GM12878 (cell line): Measurements from ENCODE around the gene IRAG1. TPM values are rescaled to one million over a fixed set of nuclear protein-coding genes. Genes with fewer than 3 reads are reported as not detected.

ENCODE experiments used
- ATAC-seq: fragments of 200-7000 bp; cut with Tn5 transposase; 3 replicates; pipeline ENCODE4 v1.9.1; 2020; ENCODE audit warnings: mild to moderate bottlenecking, moderate library complexity
- BruUV-seq: library from RNA; stranded (reverse); fragments of 400-500 nt; replicated peaks from 2 replicates; lab custom pipeline; 2021; lab: Mats Ljungman, UMichigan
- CTCF ChIA-PET: fragments of 300-600 bp; sonication (Branson Sonifier 250); formaldehyde crosslinking; extraction: SDS; loops from one replicate; lab custom pipeline; 2021; ENCODE audit warnings: inconsistent platforms; lab: Yijun Ruan, JAX
- POLR2A ChIA-PET: fragments of 350-600 bp; formaldehyde crosslinking; extraction: SDS; loops from one replicate; lab custom pipeline; 2021; ENCODE audit warnings: inconsistent platforms; lab: Charles Lee
- RAD21 ChIA-PET: fragments of 300-600 bp; sonication (Branson Sonifier 250); formaldehyde crosslinking; loops from one replicate; lab custom pipeline; 2023; ENCODE audit warnings: antibody characterized with exemption; ENCODE audit not compliant: unreplicated experiment; lab: Charles Lee
- SMC1A ChIA-PET: fragments of 300-600 bp; sonication (Branson Sonifier 250); formaldehyde crosslinking; loops from one replicate; lab custom pipeline; 2023; ENCODE audit not compliant: unreplicated experiment, uncharacterized antibody; lab: Charles Lee
- DNase-seq: peaks from one replicate; pipeline ENCODE4 v3.0.0-alpha.2; 2011; ENCODE audit warnings: low read depth, low spot score
- FAIRE-seq: peaks from 3 replicates; lab custom pipeline; 2011; peaks lifted over from hg19 to GRCh38; lab: Jason Lieb, UNC
- H2AFZ ChIP-seq: 2 replicates; pipeline ENCODE4 v1.6.0; 2011; ENCODE audit warnings: low read depth, low read length, control low read depth; ENCODE audit not compliant: control insufficient read depth
- H3K27ac ChIP-seq: 2 replicates; pipeline ENCODE4 v1.5.1; 2011; ENCODE audit warnings: control low read depth; ENCODE audit not compliant: control insufficient read depth, insufficient read depth
- H3K27me3 ChIP-seq, 2 experiments: replicated peaks in 1 of 2; 2 replicates each; pipeline versions ENCODE4 v1.6.0 to v1.6.1; 2011; ENCODE audit warnings: low read length in 1 of 2; ENCODE audit not compliant: control insufficient read depth in 2 of 2, insufficient read depth in 2 of 2
- H3K36me3 ChIP-seq, 2 experiments: 2 replicates each; pipeline ENCODE4 v1.5.1; 2011; ENCODE audit warnings: low read length in 1 of 2; ENCODE audit not compliant: control insufficient read depth in 2 of 2, insufficient read depth in 2 of 2
- H3K4me1 ChIP-seq: 2 replicates; pipeline ENCODE4 v1.6.1; 2011; ENCODE audit warnings: mild to moderate bottlenecking, low read length, moderate library complexity, mixed read lengths; ENCODE audit not compliant: control insufficient read depth, insufficient read depth
- H3K4me2 ChIP-seq: 2 replicates; pipeline ENCODE4 v1.6.0; 2011; ENCODE audit warnings: control low read depth; ENCODE audit not compliant: control insufficient read depth, insufficient read depth
- H3K4me3 ChIP-seq: fragments of 200-600 bp; sonication (generic); 2 replicates; pipeline ENCODE4 v1.5.1; 2016
- H3K79me2 ChIP-seq: 2 replicates; pipeline ENCODE4 v1.6.0; 2011; ENCODE audit warnings: low read length; ENCODE audit not compliant: control insufficient read depth, insufficient read depth
- H3K9ac ChIP-seq: 2 replicates; pipeline ENCODE4 v1.8.0; 2011; ENCODE audit warnings: low read length, control low read depth, mixed read lengths; ENCODE audit not compliant: control insufficient read depth, insufficient read depth
- H3K9me3 ChIP-seq: replicated peaks from 3 replicates; pipeline ENCODE4 v1.5.1; 2011; ENCODE audit warnings: mild to moderate bottlenecking, low read length; ENCODE audit not compliant: control insufficient read depth, insufficient read depth
- H4K20me1 ChIP-seq: 2 replicates; pipeline ENCODE4 v1.6.0; 2011; ENCODE audit not compliant: control insufficient read depth, insufficient read depth
- BRCA1 ChIP-seq: IDR thresholded peaks from 2 replicates; pipeline ENCODE4 v1.6.1; 2011; ENCODE audit warnings: low read depth, low read length, improper control_type of control experiment
- CREM ChIP-seq: IDR thresholded peaks from 2 replicates; pipeline ENCODE4 v1.6.1; 2014; ENCODE audit warnings: antibody characterized with exemption, low read depth
- EZH2 ChIP-seq: IDR thresholded peaks from 2 replicates; pipeline ENCODE4 v1.6.1; 2012; ENCODE audit warnings: low read depth, mild to moderate bottlenecking, control low read depth, inconsistent platforms, low read length, borderline replicate concordance; ENCODE audit not compliant: control insufficient read depth
- KDM1A ChIP-seq: fragments of 200-600 bp; sonication (generic); IDR thresholded peaks from 2 replicates; pipeline ENCODE4 v1.6.1; 2016; ENCODE audit warnings: borderline replicate concordance
- POLR2A ChIP-seq: IDR thresholded peaks from 2 replicates; pipeline ENCODE4 v1.6.1; 2011; ENCODE audit warnings: low read depth, mild to moderate bottlenecking, low read length
- RELA ChIP-seq: fragments of 450-650 bp; IDR thresholded peaks from 2 replicates; pipeline ENCODE4 v1.8.0; 2014; ENCODE audit warnings: borderline replicate concordance; ENCODE audit not compliant: partially characterized antibody
- RFX5 ChIP-seq: IDR thresholded peaks from 2 replicates; pipeline ENCODE4 v1.6.1; 2011; ENCODE audit warnings: low read depth, low read length, improper control_type of control experiment
- SMAD1 ChIP-seq: fragments of 450-650 bp; IDR thresholded peaks from 2 replicates; pipeline ENCODE4 v1.6.1; 2018; ENCODE audit warnings: mild to moderate bottlenecking, low read depth; ENCODE audit not compliant: partially characterized antibody
- SUZ12 ChIP-seq: fragments of 200-600 bp; sonication (generic); IDR thresholded peaks from one replicate; pipeline ENCODE4 v1.6.1; 2018; ENCODE audit warnings: antibody characterized with exemption, mild to moderate bottlenecking; ENCODE audit not compliant: unreplicated experiment
- TCF12 ChIP-seq: IDR thresholded peaks from 2 replicates; pipeline ENCODE4 v1.6.1; 2011; ENCODE audit warnings: low read depth, mild to moderate bottlenecking, low read length
- YBX1 ChIP-seq: fragments of 450-650 bp; IDR thresholded peaks from 2 replicates; pipeline ENCODE4 v1.6.1; 2016; ENCODE audit warnings: antibody characterized with exemption
- ZNF384 ChIP-seq: IDR thresholded peaks from 2 replicates; pipeline ENCODE4 v1.6.1; 2012; ENCODE audit warnings: low read depth, mild to moderate bottlenecking, low read length, improper control_type of control experiment, borderline replicate concordance
- ZNF622 ChIP-seq: fragments of 450-650 bp; IDR thresholded peaks from 2 replicates; pipeline ENCODE4 v1.6.1; 2017; ENCODE audit warnings: mild to moderate bottlenecking, inconsistent platforms
- WGBS: methylation state at CpG from one replicate; pipeline ENCODE4 v1.1.6; 2016; ENCODE audit warnings: low lambda C conversion rate; ENCODE audit not compliant: insufficient replicate concordance, insufficient coverage; ENCODE audit errors: missing lambda C conversion rate; 5-methylcytosine and 5-hydroxymethylcytosine counted together
- in situ Hi-C: fragments of 300-500 bp; cut with MboI; formaldehyde crosslinking; loops from 9 replicates; pipeline ENCODE4 v1.14.3; 2018; ENCODE audit warnings: mixed read lengths
- intact Hi-C: fragments of 100-400 bp; cut with micrococcal nuclease; formaldehyde crosslinking; loops from one replicate; pipeline ENCODE4 v1.14.2; 2022; ENCODE audit not compliant: unreplicated experiment
- polyA plus RNA-seq, 11 experiments: library from polyadenylated mRNA; depleted of rRNA in 4 of 11; unstranded in 6 of 11; stranded (reverse) in 5 of 11; fragments of >200 nt; fragmentation: Nextera tagmentation in 4 of 11; fragmentation: Illumina TruSeq in 1 of 11; extraction: Ambion mirVana in 4 of 11; extraction: Trizol in 1 of 11; gene quantifications; 1 replicate in 1 of 11; 2 replicates in 10 of 11; pipeline versions ENCODE4 v1.2.1 to v1.2.3, GENCODE V29; 2011 to 2016; ENCODE audit warnings: inconsistent platforms in 2 of 11, missing spikeins in 2 of 11, low read depth in 1 of 11
- total RNA-seq, 4 experiments: library from RNA; depleted of rRNA in 3 of 4; stranded (reverse); fragments of >200 nt in 3 of 4; fragmentation: Illumina TruSeq in 1 of 4; extraction: Trizol in 1 of 4; gene quantifications; 2 replicates each; pipeline versions ENCODE4 v1.2.1 to v1.2.3, GENCODE V29; 2013 to 2021
- TF ChIP-seq, protein P1 (sequence below): fragments of 450-650 bp; formaldehyde crosslinking; IDR thresholded peaks from 2 replicates; pipeline ENCODE4 v1.4.0; 2022; ENCODE audit warnings: mild to moderate bottlenecking, moderate library complexity
- TF ChIP-seq, protein P2 (sequence below): IDR thresholded peaks from 2 replicates; pipeline ENCODE4 v1.6.1; 2011; ENCODE audit warnings: borderline replicate concordance, low read depth, mild to moderate bottlenecking, moderate library complexity, mixed read lengths, low read length; ENCODE audit not compliant: insufficient read depth; ENCODE audit errors: extremely low read length
- TF ChIP-seq, protein P3 (sequence below): IDR thresholded peaks from 2 replicates; pipeline ENCODE4 v1.6.1; 2012; ENCODE audit warnings: low read length, inconsistent platforms
- TF ChIP-seq, protein P4 (sequence below): IDR thresholded peaks from 2 replicates; pipeline ENCODE4 v1.6.1; 2011; ENCODE audit warnings: low read depth, mild to moderate bottlenecking, low read length, moderate library complexity, borderline replicate concordance; ENCODE audit errors: extremely low read depth

Gene IRAG1
- total and polyA plus RNA-seq, 10 of the 15 experiments (the other 5 are each of a cell fraction or from before 2014, with no cell fraction given) = 0.02 to 0.18 (median 0.06) TPM; not detected in 4

DNA sequence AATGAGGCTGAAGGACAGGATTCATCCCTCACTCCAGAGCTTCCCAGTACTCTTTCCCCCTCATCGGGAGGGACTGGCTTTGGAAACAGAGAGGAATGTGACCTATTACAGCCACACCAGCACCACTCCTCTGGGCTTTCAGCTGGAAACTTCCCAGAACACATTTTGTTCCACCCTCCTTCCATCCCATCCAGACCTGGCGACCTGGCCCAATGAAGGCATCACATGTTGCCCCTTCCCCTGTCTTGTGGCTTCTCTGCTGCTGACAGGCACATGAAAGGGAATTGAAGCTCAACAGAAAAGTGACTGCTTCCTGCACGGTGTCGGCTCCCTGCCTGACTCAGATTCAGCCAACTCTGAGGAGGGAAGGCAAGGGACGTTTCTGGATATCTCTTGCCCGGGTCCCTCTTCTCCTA is 19.1 kb downstream of the IRAG1 start (continued):
- TF ChIP-seq KDM1A (no peak), RELA (no peak), TCF12 (no peak), SMAD1 (no peak)
- TF ChIP-seq, protein P1, sequence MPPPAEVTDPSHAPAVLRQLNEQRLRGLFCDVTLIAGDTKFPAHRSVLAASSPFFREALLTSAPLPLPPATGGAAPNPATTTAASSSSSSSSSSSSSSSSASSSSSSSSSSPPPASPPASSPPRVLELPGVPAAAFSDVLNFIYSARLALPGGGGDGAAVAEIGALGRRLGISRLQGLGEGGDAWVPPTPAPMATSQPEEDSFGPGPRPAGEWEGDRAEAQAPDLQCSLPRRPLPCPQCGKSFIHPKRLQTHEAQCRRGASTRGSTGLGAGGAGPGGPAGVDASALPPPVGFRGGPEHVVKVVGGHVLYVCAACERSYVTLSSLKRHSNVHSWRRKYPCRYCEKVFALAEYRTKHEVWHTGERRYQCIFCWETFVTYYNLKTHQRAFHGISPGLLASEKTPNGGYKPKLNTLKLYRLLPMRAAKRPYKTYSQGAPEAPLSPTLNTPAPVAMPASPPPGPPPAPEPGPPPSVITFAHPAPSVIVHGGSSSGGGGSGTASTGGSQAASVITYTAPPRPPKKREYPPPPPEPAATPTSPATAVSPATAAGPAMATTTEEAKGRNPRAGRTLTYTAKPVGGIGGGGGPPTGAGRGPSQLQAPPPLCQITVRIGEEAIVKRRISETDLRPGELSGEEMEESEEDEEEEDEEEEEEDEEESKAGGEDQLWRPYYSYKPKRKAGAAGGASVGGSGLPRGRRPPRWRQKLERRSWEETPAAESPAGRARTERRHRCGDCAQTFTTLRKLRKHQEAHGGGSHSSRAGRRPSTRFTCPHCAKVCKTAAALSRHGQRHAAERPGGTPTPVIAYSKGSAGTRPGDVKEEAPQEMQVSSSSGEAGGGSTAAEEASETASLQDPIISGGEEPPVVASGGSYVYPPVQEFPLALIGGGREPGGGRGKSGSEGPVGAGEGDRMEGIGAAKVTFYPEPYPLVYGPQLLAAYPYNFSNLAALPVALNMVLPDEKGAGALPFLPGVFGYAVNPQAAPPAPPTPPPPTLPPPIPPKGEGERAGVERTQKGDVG (CRISPR knock-in tag) = no peak
- TF ChIP-seq, all 136 proteins: peak for 0

DNA sequence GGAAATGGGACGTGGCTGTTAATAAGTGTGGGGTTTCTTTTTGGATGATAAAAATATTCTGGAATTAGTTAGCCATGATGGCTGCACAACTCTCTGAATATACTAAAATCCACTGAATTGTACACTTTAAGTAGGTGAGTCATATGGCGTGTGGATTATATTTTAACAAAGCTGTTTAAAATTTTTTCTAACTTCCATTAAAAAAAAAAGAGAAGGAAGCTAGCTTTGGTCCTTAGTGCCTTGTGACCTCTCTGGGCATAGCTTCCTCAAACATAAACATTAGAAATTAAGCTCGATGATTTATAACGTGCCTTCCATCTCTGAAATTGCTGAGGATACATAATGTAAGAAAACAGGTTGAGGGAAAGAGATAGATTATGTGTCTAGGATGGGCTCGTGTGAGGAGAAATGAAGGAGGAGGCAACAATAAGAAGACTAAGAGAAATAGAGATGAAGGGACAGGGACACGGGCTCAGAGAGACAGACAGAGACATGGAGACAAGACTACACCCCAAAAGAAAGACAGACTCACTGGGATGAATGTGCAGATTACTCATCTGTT is 20.0 kb downstream of the IRAG1 start:
- Histone ChIP-seq H2AFZ (no peak overlapping the region), H3K27me3 (peaks cover 0 to 4% of the 10 kb centered on the region in 2 experiments; a peak in 1 of 4 replicates), H3K9ac (no peak overlapping the region), H3K4me1 (no peaks in the 10 kb centered on the region), H3K4me2 (no peak overlapping the region), H3K27ac (no peak overlapping the region), H4K20me1 (no peaks in the 10 kb centered on the region), H3K9me3 (no peaks in the 10 kb centered on the region), H3K36me3 (no peaks in the 10 kb centered on the region), H3K4me3 (no peak overlapping the region), H3K79me2 (no peaks in the 10 kb centered on the region)
- FAIRE-seq (no peak), DNase-seq (no peak), ATAC-seq (no peak)
- WGBS = 10% methylated on average over 6 of the region's 6 CpGs
- ChIA-PET SMC1A (interaction anchor here (0.7 to 1.0 kb wide), 3 partner anchors 9 to 355 kb away, joined by 3 to 4 read pairs (median 3); no protein-coding TSS in a partner anchor), CTCF (interaction anchor here (0.6 to 1.8 kb wide), 4 partner anchors 13 to 219 kb away, joined by 3 to 4 read pairs (median 4); no protein-coding TSS in a partner anchor), POLR2A (no interaction called here), RAD21 (no interaction called here)
- BruUV-seq = no TSS peak
- intact Hi-C loops (no loop called here), in situ Hi-C loops (no loop called here)
- no peak for TF ChIP-seq RFX5
- TF ChIP-seq ZNF622 = no peak
- TF ChIP-seq ZNF384 = no peak
- TF ChIP-seq BRCA1 = no peak
- TF ChIP-seq SUZ12 = no peak
- TF ChIP-seq TCF12 = no peak
- no peak for TF ChIP-seq YBX1
- TF ChIP-seq EZH2 = no peak
- TF ChIP-seq, protein P2, sequence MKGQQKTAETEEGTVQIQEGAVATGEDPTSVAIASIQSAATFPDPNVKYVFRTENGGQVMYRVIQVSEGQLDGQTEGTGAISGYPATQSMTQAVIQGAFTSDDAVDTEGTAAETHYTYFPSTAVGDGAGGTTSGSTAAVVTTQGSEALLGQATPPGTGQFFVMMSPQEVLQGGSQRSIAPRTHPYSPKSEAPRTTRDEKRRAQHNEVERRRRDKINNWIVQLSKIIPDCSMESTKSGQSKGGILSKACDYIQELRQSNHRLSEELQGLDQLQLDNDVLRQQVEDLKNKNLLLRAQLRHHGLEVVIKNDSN = no peak
- TF ChIP-seq, protein P3, sequence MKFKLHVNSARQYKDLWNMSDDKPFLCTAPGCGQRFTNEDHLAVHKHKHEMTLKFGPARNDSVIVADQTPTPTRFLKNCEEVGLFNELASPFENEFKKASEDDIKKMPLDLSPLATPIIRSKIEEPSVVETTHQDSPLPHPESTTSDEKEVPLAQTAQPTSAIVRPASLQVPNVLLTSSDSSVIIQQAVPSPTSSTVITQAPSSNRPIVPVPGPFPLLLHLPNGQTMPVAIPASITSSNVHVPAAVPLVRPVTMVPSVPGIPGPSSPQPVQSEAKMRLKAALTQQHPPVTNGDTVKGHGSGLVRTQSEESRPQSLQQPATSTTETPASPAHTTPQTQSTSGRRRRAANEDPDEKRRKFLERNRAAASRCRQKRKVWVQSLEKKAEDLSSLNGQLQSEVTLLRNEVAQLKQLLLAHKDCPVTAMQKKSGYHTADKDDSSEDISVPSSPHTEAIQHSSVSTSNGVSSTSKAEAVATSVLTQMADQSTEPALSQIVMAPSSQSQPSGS = no peak
- TF ChIP-seq CREM = no peak
- TF ChIP-seq, protein P4, sequence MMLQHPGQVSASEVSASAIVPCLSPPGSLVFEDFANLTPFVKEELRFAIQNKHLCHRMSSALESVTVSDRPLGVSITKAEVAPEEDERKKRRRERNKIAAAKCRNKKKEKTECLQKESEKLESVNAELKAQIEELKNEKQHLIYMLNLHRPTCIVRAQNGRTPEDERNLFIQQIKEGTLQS = no peak
- no peak for TF ChIP-seq POLR2A
